Ovary (tissue), 10 donors: Measurements from ENCODE around the gene LRRC34. TPM values are rescaled to one million over a fixed set of nuclear protein-coding genes. Genes with fewer than 3 reads are reported as not detected.
A peak's percentile ranks its signal among the peaks of the same experiment; 100 is the strongest.

Source experiments
- DNase-seq, 5 donors: peaks; one replicate each; pipeline ENCODE4 v3.0.0-alpha.2; 2019 to 2020
- H3K27ac ChIP-seq, 2 donors: fragments of 200-600 bp; one replicate each; pipeline versions ENCODE4 v1.5.1 to v1.8.0; 2019 to 2022
- H3K27me3 ChIP-seq: fragments of 200-600 bp; one replicate; pipeline ENCODE4 v1.8.0; 2022
- H3K36me3 ChIP-seq: fragments of 200-600 bp; sonication (generic); one replicate; pipeline ENCODE4 v1.5.1; 2019
- H3K4me1 ChIP-seq: one replicate; pipeline ENCODE4 v1.8.1; 2013; ENCODE audit warnings: mild to moderate bottlenecking, moderate library complexity; ENCODE audit not compliant: insufficient read depth
- H3K4me3 ChIP-seq: fragments of 200-600 bp; sonication (generic); one replicate; pipeline ENCODE4 v1.5.1; 2017
- H3K9me3 ChIP-seq, 2 donors: fragments of 200-600 bp in 1 of 2; sonication (generic) in 1 of 2; one replicate each; pipeline versions ENCODE4 v1.5.1 to v1.8.1; 2013 to 2019; ENCODE audit warnings: mild to moderate bottlenecking in 1 of 2, moderate library complexity in 1 of 2
- EP300 ChIP-seq: sonication (generic); formaldehyde crosslinking; IDR thresholded peaks from one replicate; pipeline ENCODE4 v1.6.1; 2017; ENCODE audit warnings: antibody characterized with exemption
- POLR2A ChIP-seq: fragments of 450-650 bp; IDR thresholded peaks from one replicate; pipeline ENCODE4 v1.6.1; 2017; ENCODE audit warnings: antibody characterized with exemption, mild to moderate bottlenecking, moderate library complexity
- WGBS, 3 donors: extraction: QIAGEN DNeasy Blood & Tissue Kit in 1 of 3; methylation state at CpG; one replicate each; pipeline versions ENCODE4 v1.1.5 to v1.1.7; 2013 to 2017; 5-methylcytosine and 5-hydroxymethylcytosine counted together
- intact Hi-C, 4 donors: fragments of 100-400 bp; cut with DNase I; formaldehyde crosslinking; loops; one replicate each; pipeline versions ENCODE4 v1.11.0 to v1.15.1; 2022 to 2023
- long read RNA-seq, 3 donors: library from polyadenylated mRNA in 2 of 3; unstranded in 2 of 3; transcript quantifications; one replicate each; pipeline ENCODE4 v2.0.0 and lab custom pipeline, GENCODE V29; 2021 to 2026
- polyA plus RNA-seq, 2 donors: library from polyadenylated mRNA; stranded (reverse); fragments of 200-250 nt in 1 of 2; fragments of 350-450 nt in 1 of 2; fragmentation: Illumina TruSeq in 1 of 2; extraction: RNeasy Lipid Tissue Mini Kit (QIAGEN cat#74804) in 1 of 2; gene quantifications; one replicate each; pipeline ENCODE4 v1.2.3, GENCODE V29; 2013 to 2014
- total RNA-seq, 7 donors: library from RNA; depleted of rRNA in 2 of 7; stranded (reverse); fragments of >200 nt in 2 of 7; fragmentation: NEBNext Ultra II Directional in 3 of 7; extraction: Animal tissue kit (Norgen Biotek cat#: 25700) in 3 of 7; gene quantifications; one replicate each; pipeline versions ENCODE4 v1.1.0 to v1.2.4, GENCODE V29; 2016 to 2023
- TF ChIP-seq, protein P1 (sequence below), 3 donors: fragments of 450-650 bp in 2 of 3; fragments of 200-600 bp in 1 of 3; IDR thresholded peaks; one replicate each; pipeline versions ENCODE4 v1.5.1 to v1.8.0; 2016 to 2022; ENCODE audit warnings: antibody characterized with exemption in 3 of 3, mild to moderate bottlenecking in 1 of 3
- donor health status: DM: no; HTN: no; CAD: no; lungs with moderate emphysema.
- donor health status: DM: no; HTN: no; CAD: no.
- donor health status: Bipolar disorder and iron deficiency.
- donor health status: DM: yes; HTN: yes; CAD: no.
- donor health status: DM: no; HTN: no; CAD: no.
- donor health status: DM: yes; HTN: yes; CAD: no.

LRRC34 gene, protein sequence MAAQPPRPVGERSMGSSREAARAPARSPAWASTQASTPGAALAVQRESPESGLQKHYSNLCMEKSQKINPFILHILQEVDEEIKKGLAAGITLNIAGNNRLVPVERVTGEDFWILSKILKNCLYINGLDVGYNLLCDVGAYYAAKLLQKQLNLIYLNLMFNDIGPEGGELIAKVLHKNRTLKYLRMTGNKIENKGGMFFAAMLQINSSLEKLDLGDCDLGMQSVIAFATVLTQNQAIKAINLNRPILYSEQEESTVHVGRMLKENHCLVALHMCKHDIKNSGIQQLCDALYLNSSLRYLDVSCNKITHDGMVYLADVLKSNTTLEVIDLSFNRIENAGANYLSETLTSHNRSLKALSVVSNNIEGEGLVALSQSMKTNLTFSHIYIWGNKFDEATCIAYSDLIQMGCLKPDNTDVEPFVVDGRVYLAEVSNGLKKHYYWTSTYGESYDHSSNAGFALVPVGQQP
- total RNA-seq (1 to 10 TPM; 3.3 to 8.1 (median 4.3) TPM), polyA plus RNA-seq (1 to 10 TPM; 1.7 to 3.3 TPM)
- long read RNA-seq, donor 1, partial matches to known transcripts: 2 of 15 reads
- long read RNA-seq, donor 1, other reads (novel, unspliced or antisense): 7 of 15 reads
- long read RNA-seq, donor 2, partial matches to known transcripts: 7 of 12 reads
- long read RNA-seq, donor 2, other reads (novel, unspliced or antisense): 0 of 12 reads
- long read RNA-seq, donor 3, partial matches to known transcripts: 0 of 5 reads
- long read RNA-seq, donor 3, other reads (novel, unspliced or antisense): 4 of 5 reads

DNA sequence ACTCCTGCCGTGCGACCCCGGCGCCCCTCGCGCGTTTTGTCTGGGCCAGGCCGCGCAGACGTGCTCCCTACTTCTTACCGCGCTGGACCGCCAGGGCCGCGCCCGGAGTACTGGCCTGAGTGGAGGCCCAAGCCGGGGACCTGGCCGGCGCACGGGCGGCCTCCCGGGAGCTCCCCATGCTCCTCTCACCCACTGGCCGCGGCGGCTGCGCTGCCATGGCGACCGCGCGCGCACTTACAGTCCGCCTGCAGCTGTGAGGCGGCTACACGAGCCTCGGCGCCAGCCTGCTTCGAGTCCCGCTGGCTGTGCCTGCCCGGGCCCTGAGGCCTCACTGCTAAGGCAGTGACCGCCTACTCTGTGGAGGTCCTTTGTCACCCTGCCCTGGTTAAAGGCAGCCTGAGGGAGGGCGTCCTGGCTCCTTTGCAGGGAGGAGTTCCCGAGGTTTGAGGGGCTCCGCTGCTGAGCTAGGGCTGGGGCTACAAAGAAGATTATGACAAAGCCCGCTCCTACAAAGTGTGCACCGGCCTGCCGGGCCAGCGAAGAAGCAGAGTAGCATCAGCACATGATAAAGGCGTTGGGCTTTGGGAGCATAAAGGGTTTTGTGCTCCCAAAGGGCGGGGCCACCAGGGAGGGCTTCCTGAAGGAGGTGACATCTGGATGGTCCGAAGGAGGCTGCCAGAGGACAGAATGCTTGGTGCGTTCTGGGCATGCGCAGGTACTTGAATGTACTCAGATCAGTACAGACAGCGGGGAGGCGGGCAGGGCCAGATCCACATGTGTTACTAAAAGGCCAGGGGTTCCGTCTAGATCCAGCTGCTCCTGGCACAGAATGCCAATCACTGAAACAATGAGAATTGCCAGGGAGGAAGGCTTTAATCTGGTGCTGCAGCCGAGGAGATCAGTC, at the start of gene LRRC34, which contains the start of gene LRRIQ4:
TSS of gene LRRC34 (minus strand) at position 573 of the 904 bp plus-strand sequence. CDS start at position 217, 356 bp downstream.
TSS of gene LRRIQ4 (plus strand) at position 539 of the 904 bp plus-strand sequence. CDS start 9,052 bp downstream, outside the sequence.
- 7 to 9% (median 7%) methylated on average over 40 to 56 of the region's 56 CpGs for WGBS, 3 donors
- no peaks in the 10 kb centered on the region for H3K9me3 ChIP-seq
- peak; percentile 62 to 82 (median 71) for DNase-seq
- H3K4me1 ChIP-seq: peaks cover 2% of the 10 kb centered on the region
- intact Hi-C loops: no loop called here
- H3K27ac ChIP-seq: peak within 1 kb of the TSS; percentile 44 to 88
- no peaks in the 10 kb centered on the region for H3K36me3 ChIP-seq
- no peaks in the 10 kb centered on the region for H3K27me3 ChIP-seq
- no peak for TF ChIP-seq POLR2A
- TF ChIP-seq, protein P1, sequence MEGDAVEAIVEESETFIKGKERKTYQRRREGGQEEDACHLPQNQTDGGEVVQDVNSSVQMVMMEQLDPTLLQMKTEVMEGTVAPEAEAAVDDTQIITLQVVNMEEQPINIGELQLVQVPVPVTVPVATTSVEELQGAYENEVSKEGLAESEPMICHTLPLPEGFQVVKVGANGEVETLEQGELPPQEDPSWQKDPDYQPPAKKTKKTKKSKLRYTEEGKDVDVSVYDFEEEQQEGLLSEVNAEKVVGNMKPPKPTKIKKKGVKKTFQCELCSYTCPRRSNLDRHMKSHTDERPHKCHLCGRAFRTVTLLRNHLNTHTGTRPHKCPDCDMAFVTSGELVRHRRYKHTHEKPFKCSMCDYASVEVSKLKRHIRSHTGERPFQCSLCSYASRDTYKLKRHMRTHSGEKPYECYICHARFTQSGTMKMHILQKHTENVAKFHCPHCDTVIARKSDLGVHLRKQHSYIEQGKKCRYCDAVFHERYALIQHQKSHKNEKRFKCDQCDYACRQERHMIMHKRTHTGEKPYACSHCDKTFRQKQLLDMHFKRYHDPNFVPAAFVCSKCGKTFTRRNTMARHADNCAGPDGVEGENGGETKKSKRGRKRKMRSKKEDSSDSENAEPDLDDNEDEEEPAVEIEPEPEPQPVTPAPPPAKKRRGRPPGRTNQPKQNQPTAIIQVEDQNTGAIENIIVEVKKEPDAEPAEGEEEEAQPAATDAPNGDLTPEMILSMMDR (IDR thresholded peaks at IDR 0.05): no peak
- TF ChIP-seq EP300: no peak
- H3K4me3 ChIP-seq: peak within 1 kb of the TSS; percentile 73

DNA sequence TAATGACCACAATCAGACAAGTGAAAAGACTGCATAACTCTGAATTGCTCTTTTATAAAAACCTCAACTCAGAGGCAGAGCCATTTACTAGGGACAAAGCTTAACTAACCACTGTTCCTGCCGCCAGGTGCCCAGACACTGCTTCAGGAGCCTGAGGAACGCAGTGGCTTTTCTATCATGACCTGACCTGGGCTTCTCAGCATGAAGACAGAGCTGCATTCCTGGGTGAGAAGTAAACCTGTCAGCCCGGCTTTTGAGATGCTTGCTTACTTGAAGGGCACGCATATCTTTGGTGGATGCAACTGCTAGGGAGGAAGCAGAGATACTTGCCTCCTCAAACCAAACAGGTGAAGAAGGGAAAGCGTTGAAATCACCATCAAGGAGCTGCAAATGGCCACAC, 49.2 kb upstream of the LRRC34 start:
- DNase-seq: no peak
- TF ChIP-seq EP300: no peak
- TF ChIP-seq, protein P1 (IDR thresholded peaks at IDR 0.05): no peak
- no peak for TF ChIP-seq POLR2A
- Histone ChIP-seq H3K4me3 (no peak overlapping the region), H3K36me3 (no peaks in the 10 kb centered on the region), H3K27ac (no peak overlapping the region), H3K9me3 (no peaks in the 10 kb centered on the region), H3K27me3 (no peaks in the 10 kb centered on the region), H3K4me1 (no peaks in the 10 kb centered on the region)
- 70 to 76% (median 73%) methylated on average over 5 of the region's 5 CpGs for WGBS, 3 donors
- intact Hi-C loops: no loop called here

DNA sequence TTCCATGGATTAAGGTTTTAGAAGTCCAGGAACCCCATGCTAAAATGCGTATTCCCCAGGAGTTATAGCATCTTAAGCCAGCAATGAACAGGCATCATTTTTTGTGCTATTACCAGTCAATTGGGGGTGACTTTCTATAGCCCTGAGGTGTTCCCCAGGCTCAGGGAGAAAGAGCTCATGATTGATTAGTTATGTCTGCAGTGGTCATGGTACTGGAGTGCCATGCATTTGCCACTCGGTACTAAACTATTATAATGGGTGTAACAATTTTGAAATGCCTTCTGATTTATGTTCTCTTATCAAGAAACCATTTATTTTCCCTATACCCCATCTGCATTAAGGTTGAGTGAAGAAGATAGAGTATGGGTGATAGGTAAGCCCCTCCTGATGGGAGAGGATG, 45.1 kb upstream of the LRRC34 start:
- DNase-seq: no peak
- Histone ChIP-seq H3K4me3 (no peak overlapping the region), H3K4me1 (no peaks in the 10 kb centered on the region), H3K36me3 (no peaks in the 10 kb centered on the region), H3K27me3 (no peaks in the 10 kb centered on the region), H3K9me3 (no peaks in the 10 kb centered on the region), H3K27ac (no peak overlapping the region)
- 65 to 81% (median 76%) methylated on average over 2 of the region's 2 CpGs for WGBS, 3 donors
- intact Hi-C loops: no loop called here
- TF ChIP-seq POLR2A: no peak
- TF ChIP-seq, protein P1 (IDR thresholded peaks at IDR 0.05): no peak
- no peak for TF ChIP-seq EP300

DNA sequence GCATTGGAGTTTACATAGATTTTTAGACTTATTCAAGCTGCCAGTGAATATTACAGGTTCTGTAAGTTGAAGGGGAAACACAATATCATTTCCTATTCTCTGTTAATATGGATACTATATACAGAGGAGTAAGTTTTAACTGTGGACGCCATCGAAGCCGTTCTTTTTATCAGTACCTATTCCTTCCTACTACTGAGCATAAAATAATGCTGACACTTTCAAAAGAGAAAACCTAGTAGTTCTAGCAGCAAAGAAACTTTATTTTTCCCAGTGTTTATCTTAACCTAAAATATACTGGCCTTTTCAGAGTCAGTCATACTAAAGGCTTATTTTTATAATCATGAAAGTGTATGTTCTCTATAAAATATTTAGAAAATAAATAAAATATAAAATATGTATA, 42.8 kb upstream of the LRRC34 start:
- H3K4me3 ChIP-seq: no peak overlapping the region
- no peaks in the 10 kb centered on the region for H3K9me3 ChIP-seq
- no peaks in the 10 kb centered on the region for H3K27me3 ChIP-seq
- intact Hi-C loops: no loop called here
- DNase-seq: no peak
- no peaks in the 10 kb centered on the region for H3K4me1 ChIP-seq
- WGBS, 3 donors: 85 to 92% (median 86%) methylated on average over 3 of the region's 3 CpGs
- no peak overlapping the region for H3K27ac ChIP-seq
- TF ChIP-seq EP300 (no peak), POLR2A (no peak)
- TF ChIP-seq, protein P1 (IDR thresholded peaks at IDR 0.05): no peak
- H3K36me3 ChIP-seq: no peaks in the 10 kb centered on the region
